Transverse colon (tissue), 4 donors: ENCODE measurements around the gene CAMTA1. TPM values are rescaled to one million over a fixed set of nuclear protein-coding genes. Genes with fewer than 3 reads are reported as not detected.

Source experiments
- DNase-seq: peaks from one replicate; pipeline ENCODE4 v3.0.0-alpha.2; 2019
- H3K27ac ChIP-seq, 4 donors: fragments of 200-600 bp; sonication (generic); 2 replicates each; pipeline ENCODE4 v1.5.1; 2016 to 2018; ENCODE audit warnings: inconsistent platforms in 4 of 4
- H3K27me3 ChIP-seq: fragments of 200-600 bp; sonication (generic); 2 replicates; pipeline ENCODE4 v1.5.1; 2017; ENCODE audit warnings: inconsistent platforms
- H3K36me3 ChIP-seq, 4 donors: fragments of 200-600 bp; sonication (generic); 2 replicates each; pipeline ENCODE4 v1.5.1; 2017 to 2019; ENCODE audit warnings: inconsistent platforms in 4 of 4
- H3K4me1 ChIP-seq, 4 donors: fragments of 200-600 bp; sonication (generic); 2 replicates each; pipeline ENCODE4 v1.5.1; 2017 to 2020; ENCODE audit warnings: inconsistent platforms in 4 of 4
- H3K4me3 ChIP-seq, 4 donors: fragments of 200-600 bp; sonication (generic); 1 replicate in 1 of 4; 2 replicates in 3 of 4; pipeline versions ENCODE4 v1.5.1 to v1.6.1; 2017 to 2019; ENCODE audit warnings: inconsistent platforms in 4 of 4
- H3K9me3 ChIP-seq, 2 donors: fragments of 200-600 bp; sonication (generic); 2 replicates each; pipeline ENCODE4 v1.5.1; 2017 to 2019; ENCODE audit warnings: inconsistent platforms in 2 of 2
- CTCF ChIP-seq, 5 experiments: fragments of 200-600 bp in 3 of 5; fragments of 450-650 bp in 2 of 5; sonication (generic) in 3 of 5; IDR thresholded peaks; 1 replicate in 2 of 5; 2 replicates in 3 of 5; pipeline ENCODE4 v1.5.1; 2016 to 2017; ENCODE audit warnings: antibody characterized with exemption in 5 of 5, inconsistent platforms in 3 of 5, mild to moderate bottlenecking in 2 of 5, moderate library complexity in 1 of 5
- EP300 ChIP-seq: sonication (generic); formaldehyde crosslinking; IDR thresholded peaks from one replicate; pipeline ENCODE4 v1.6.1; 2017; ENCODE audit warnings: antibody characterized with exemption, low read depth
- POLR2A ChIP-seq: fragments of 450-650 bp; IDR thresholded peaks from one replicate; pipeline ENCODE4 v1.6.1; 2016; ENCODE audit warnings: antibody characterized with exemption, mild to moderate bottlenecking, moderate library complexity
- POLR2AphosphoS5 ChIP-seq, 3 donors: sonication (generic); formaldehyde crosslinking; IDR thresholded peaks; one replicate each; pipeline ENCODE4 v1.6.1; 2016; ENCODE audit warnings: antibody characterized with exemption in 3 of 3
- WGBS, 2 donors: methylation state at CpG; one replicate each; pipeline ENCODE4 v1.1.5; 2018; ENCODE audit warnings: low coverage in 1 of 2; 5-methylcytosine and 5-hydroxymethylcytosine counted together
- in situ Hi-C, 4 donors: fragments of 200-750 bp; cut with MboI; loops; one replicate each; pipeline versions ENCODE4 v1.15.0 to v1.15.1; 2017; ENCODE audit warnings: low sequenced_read_pairs in 3 of 4, low pct_ligation_motif_present in 1 of 4, low pct_unique_long_range_greater_than_20kb in 1 of 4
- intact Hi-C: fragments of 100-400 bp; cut with DNase I; formaldehyde crosslinking; loops from one replicate; pipeline ENCODE4 v1.15.1; 2023; ENCODE audit warnings: low total_unique reads
- total RNA-seq, 4 donors: library from RNA; depleted of rRNA; stranded (reverse); fragments of >200 nt; gene quantifications; one replicate each; pipeline ENCODE4 v1.1.0, GENCODE V29; 2016

CAMTA1 gene
- total RNA-seq, 4 donors from 2014 or later, result 93.8 to 268 (median 130) TPM

- Histone ChIP-seq H3K27ac (no peak overlapping the region), H3K4me3 (no peak overlapping the region), H3K27me3 (no peaks in the 10 kb centered on the region), H3K36me3 (no peaks in the 10 kb centered on the region), H3K4me1 (no peaks in the 10 kb centered on the region), H3K9me3 (no peaks in the 10 kb centered on the region)
- intact Hi-C loops (no loop called here), in situ Hi-C loops (no loop called here)
- no peak for DNase-seq
- 69% methylated on average over 6 of the region's 6 CpGs; no CpG with 5 or more reads in 1 of the 2 donors for whole genome bisulfite sequencing, 2 donors
- TF ChIP-seq CTCF (IDR thresholded peaks at IDR 0.05) (no peak), POLR2A (no peak), EP300 (no peak)
These were observed 743.3 kb downstream of the CAMTA1 start for GRCh38 chr1:7528386-7529198.

- in situ Hi-C loops, result no loop called here
- no peak for DNase-seq
- TF ChIP-seq POLR2A, result no peak
- no peak for TF ChIP-seq EP300
- TF ChIP-seq CTCF (IDR thresholded peaks at IDR 0.05), result no peak
- no peak for TF ChIP-seq POLR2AphosphoS5 (IDR thresholded peaks at IDR 0.05)
- H3K36me3 ChIP-seq, result no peaks in the 10 kb centered on the region
- H3K4me3 ChIP-seq, result no peak overlapping the region
- H3K27ac ChIP-seq, result no peak overlapping the region
- peaks cover 0 to 4% (median 0%) of the 10 kb centered on the region in 4 donors for H3K4me1 ChIP-seq
- 77% methylated on average over 7 of the region's 7 CpGs; no CpG with 5 or more reads in 1 of the 2 donors for WGBS, 2 donors
- intact Hi-C loops, result no loop called here
- no peaks in the 10 kb centered on the region for H3K27me3 ChIP-seq
- H3K9me3 ChIP-seq, result no peaks in the 10 kb centered on the region
These were observed 744.7 kb downstream of the CAMTA1 start for GRCh38 chr1:7529917-7530316.

GRCh38 chr1:7531562-7532340, 746.5 kb downstream of the CAMTA1 start:
- WGBS, 2 donors, result 90 to 93% methylated on average over 2 to 18 of the region's 18 CpGs
- TF ChIP-seq EP300, result no peak
- TF ChIP-seq POLR2AphosphoS5 (IDR thresholded peaks at IDR 0.05), result no peak
- no peak for TF ChIP-seq POLR2A
- no peak for TF ChIP-seq CTCF (IDR thresholded peaks at IDR 0.05)
- intact Hi-C loops (no loop called here), in situ Hi-C loops (no loop called here)
- H3K27me3 ChIP-seq, result no peaks in the 10 kb centered on the region
- DNase-seq, result no peak
- no peak overlapping the region for H3K27ac ChIP-seq
- no peak overlapping the region for H3K4me3 ChIP-seq
- H3K4me1 ChIP-seq, result peaks cover 0 to 4% (median 0%) of the 10 kb centered on the region in 4 donors
- no peaks in the 10 kb centered on the region for H3K9me3 ChIP-seq
- no peaks in the 10 kb centered on the region for H3K36me3 ChIP-seq

GRCh38 chr1:7533006-7533405, 747.8 kb downstream of the CAMTA1 start:
- Histone ChIP-seq H3K4me3 (no peak overlapping the region), H3K4me1 (peaks cover 0 to 4% (median 0%) of the 10 kb centered on the region in 4 donors), H3K27me3 (no peaks in the 10 kb centered on the region), H3K27ac (no peak overlapping the region), H3K9me3 (no peaks in the 10 kb centered on the region), H3K36me3 (no peaks in the 10 kb centered on the region)
- intact Hi-C loops, result no loop called here
- DNase-seq, result no peak
- in situ Hi-C loops, result no loop called here
- WGBS, 2 donors, result 83 to 94% methylated on average over 1 to 3 of the region's 10 CpGs
- TF ChIP-seq POLR2A, result no peak
- TF ChIP-seq EP300, result no peak
